Measurements from ENCODE around the gene TRMT10C.
"Not testable (repeated sequence)": the region's sequence is repeated elsewhere in the genome, so short reads cannot be mapped to it uniquely, and the experiment has no call there.

The TRMT10C gene

DNA sequence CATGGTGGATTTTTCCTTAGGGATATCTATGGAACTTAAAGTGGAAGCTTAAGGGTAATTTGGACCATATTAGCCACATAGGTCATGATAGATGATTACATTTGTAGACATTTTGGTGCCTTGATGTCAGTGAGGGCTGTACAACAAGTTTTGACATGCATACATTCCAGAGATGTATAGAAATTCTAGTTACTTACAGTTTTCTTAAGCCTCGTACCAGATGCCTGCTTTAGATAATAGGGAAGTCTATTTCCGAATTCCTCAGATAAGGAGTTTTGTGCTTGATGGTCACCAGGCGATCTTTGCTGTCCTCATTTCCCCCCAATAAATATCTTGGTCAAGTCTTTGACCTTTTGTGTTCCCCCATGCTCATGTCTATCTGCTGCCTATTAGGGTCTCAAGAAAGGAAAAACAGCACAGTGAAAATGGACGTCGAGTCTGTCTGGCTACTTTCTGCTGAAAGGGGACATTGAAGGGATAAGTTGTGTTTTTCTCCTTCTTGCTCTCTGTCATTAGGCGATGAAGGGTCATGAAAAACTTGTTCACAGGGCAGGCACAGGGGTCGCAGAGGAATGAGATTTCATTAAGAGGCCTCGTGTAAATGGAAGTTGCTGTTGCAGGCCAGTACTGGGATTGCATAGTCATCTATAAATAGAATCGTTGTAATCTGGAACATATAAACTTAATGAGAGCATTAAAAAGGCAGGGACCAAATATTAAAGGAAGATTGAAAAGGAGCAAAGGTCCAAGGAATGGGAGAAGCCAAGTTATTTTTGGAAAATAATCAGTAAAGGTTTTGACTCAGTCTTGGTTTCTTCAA is 28.7 kb upstream of the TRMT10C start:
- H3K4me3 ChIP-seq (ENCODE audit: low read length), result no peak overlapping the region
- no peak for TF ChIP-seq ZNF274 (IDR thresholded peaks at IDR 0.05; ENCODE audit: low read depth, low read length)

DNA sequence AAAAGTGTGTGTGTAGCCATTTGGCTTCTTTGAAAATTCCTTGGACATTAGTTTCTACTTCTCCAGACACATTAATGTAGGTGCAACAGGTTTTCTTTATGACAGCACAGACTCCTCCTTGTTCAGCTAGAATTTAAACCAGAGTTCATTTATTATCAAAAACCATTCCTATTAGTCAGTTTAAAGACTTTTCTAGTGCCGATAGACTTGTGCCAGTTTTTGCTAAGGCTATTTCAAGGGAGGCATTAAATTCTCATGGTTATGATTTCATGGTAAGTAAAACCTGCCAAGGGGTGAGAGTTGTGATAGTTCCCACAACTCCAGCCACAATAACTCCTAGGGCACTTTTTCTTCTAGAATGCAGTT is 28.1 kb upstream of the TRMT10C start:
- H3K4me3 ChIP-seq (ENCODE audit: low read length), result no peak overlapping the region
- no peak for TF ChIP-seq ZNF274 (IDR thresholded peaks at IDR 0.05; ENCODE audit: low read depth, low read length)

DNA sequence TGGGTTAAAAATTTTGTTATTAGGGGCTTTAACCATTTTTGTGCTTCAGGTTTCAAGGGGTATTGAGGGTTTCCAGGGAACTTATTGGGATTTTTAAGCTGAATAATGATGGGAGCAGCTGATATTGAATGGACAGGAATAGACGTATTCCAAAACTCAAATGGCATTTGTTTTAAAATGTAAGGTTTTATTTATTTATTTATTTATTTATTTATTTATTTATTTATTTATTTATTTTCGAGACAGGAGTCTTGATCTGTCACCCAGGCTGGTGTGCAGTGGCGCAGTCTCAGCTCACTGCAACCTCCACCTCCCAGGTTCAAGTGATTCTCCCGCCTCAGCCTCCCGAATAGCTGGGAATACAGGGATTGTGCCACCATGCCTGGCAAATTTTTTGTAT is 26.4 kb upstream of the TRMT10C start:
- TF ChIP-seq ZNF274 (IDR thresholded peaks at IDR 0.05; ENCODE audit: low read depth, low read length), result no peak

DNA sequence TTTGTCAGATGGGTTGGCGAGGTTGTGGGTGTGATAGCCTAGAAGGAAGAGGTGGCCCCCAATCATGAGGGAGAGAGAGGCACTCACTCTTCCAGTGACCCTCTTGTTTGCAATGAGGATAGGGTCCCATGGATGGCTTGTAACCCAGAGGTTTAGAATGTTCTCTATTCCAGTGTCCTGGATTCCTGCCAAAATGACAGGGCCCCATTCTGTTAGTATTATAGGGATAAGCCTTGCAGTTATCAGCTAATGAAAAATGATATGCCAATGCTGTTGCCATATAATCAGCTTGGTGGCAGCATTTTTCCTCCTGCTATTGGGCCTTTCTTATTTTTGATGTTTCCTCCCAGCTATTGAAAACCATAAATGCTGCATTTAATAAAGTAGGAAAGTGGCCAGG is 25.4 kb upstream of the TRMT10C start:
- no peak for TF ChIP-seq ZNF274 (IDR thresholded peaks at IDR 0.05; ENCODE audit: low read depth, low read length)
- no peak overlapping the region for H3K4me3 ChIP-seq (ENCODE audit: low read length)

More for the DNA sequence above, 26.4 kb upstream of the TRMT10C start:
- H3K4me3 ChIP-seq (ENCODE audit: low read length), result no peak overlapping the region

DNA sequence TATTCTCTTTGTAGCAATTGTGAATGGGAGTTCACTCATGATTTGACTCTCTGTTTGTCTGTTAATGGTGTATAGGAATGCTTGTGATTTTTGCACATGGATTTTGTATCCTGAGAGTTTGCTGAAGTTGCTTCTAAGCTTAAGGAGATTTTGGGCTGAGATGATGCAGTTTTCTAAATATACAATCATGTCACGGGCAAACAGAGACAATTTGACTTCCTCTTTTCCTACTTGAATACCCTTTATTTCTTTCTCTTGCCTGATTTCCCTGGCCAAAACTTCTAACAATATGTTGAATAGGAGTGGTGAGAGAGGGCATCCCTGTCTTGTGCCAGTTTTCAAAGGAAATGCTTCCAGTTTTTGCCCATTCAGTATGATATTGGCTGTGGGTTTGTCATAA is 24.7 kb upstream of the TRMT10C start:
- H3K4me3 ChIP-seq (ENCODE audit: low read length), result not testable (repeated sequence)

DNA sequence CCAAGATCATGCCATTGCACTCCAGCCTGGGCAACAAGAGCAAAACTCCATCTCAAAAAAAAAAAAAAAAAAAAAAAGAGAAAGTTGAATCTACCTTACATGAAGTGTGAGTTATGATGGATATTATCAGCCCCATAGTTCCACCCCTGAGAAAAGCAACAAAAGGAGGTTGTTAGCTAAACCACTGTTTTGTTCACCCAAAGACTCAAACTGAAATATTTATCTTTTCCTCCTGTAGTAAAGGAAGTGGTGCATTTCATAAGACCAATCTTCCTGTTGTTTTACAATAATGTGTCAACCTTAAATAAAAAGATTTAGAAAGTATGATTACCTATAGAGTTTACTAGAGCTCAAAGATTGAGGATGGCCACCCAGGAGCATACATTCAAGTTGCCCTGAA is 18.7 kb upstream of the TRMT10C start:
- H3K4me3 ChIP-seq (ENCODE audit: low read length), result no peak overlapping the region
- TF ChIP-seq ZNF274 (IDR thresholded peaks at IDR 0.05; ENCODE audit: low read depth, low read length), result no peak

DNA sequence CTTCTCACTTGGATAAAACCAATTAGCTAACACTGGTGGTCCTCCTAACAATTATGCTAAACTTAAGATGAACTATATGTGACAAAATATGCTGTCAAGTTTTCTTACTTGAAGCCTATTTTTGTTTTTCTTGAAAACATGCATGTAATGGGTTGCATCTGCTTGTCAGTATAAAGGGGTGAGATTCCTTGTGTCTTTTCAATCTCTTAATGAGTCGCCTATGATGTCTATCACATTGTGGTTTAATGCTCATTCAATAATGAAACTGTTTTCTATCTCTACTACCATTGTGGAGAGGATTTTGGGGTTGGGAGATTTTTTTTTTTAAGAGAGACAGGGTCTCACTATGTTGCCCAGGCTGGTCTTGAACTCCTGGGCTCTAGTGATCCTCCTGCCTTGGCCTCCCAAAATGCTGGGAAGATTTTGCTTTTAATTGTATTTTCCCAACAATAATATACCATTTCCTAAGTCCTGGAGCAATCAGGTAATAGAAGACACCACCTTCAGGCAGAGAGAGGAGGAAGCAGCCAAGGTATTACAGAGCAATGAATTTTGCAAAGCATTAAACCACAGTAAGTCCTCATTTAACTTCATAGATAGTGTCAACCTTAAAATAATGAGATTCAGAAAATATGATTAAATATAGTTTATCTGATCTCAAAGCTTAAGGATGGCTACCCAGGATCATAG is 17.4 kb upstream of the TRMT10C start:
- H3K4me3 ChIP-seq (ENCODE audit: low read length), result no peak overlapping the region
- TF ChIP-seq ZNF274 (IDR thresholded peaks at IDR 0.05; ENCODE audit: low read depth, low read length), result no peak

DNA sequence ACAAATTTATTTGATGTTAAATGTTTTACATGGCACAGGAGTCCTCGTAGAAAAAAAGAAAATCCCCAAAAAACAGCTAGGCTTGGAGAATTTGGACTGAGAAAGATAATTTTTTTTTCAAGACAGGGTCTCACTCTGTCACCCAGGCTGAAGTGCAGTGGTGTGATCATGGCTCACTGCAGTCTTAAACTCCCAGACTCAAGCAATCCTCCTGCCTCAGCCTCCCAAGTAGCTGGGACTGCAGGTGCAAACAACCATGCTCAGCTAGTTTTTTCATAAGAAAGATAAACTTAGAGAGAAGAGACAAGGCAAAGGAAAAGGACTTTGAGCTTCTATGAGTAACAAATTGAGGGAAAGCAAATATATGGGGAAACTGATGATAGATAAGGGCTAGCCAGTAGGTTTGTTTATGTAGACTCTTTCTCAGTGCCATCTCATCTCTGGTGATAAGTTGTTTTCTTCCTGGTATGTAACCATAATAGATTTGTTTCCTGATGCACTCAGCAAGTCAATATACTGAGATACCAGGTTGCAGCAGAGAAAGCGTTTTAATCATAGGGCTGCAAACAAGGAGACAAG is 13.1 kb upstream of the TRMT10C start:
- no peak for TF ChIP-seq ZNF274 (IDR thresholded peaks at IDR 0.05; ENCODE audit: low read depth, low read length)
- no peak overlapping the region for H3K4me3 ChIP-seq (ENCODE audit: low read length)

DNA sequence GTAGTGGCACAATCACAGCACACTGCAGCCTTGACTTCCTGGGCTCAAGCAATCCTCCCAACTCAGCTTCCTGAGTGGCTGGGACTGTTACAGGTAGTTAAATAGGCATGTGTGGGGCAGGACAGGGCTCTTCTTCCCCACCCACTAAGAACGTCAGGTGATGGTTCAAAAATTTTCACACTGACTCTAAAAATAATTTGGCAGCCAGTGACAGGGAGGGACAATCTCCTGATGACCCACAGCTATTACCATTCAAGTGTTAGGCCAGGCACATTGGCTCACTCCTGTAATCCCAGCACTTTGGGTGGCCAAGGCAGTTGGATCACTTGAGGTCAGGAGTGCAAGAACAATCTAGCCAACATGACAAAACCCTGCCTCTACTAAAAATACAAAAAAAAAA is 12.2 kb upstream of the TRMT10C start:
- no peak for TF ChIP-seq ZNF274 (IDR thresholded peaks at IDR 0.05; ENCODE audit: low read depth, low read length)
- H3K4me3 ChIP-seq (ENCODE audit: low read length), result no peak overlapping the region

DNA sequence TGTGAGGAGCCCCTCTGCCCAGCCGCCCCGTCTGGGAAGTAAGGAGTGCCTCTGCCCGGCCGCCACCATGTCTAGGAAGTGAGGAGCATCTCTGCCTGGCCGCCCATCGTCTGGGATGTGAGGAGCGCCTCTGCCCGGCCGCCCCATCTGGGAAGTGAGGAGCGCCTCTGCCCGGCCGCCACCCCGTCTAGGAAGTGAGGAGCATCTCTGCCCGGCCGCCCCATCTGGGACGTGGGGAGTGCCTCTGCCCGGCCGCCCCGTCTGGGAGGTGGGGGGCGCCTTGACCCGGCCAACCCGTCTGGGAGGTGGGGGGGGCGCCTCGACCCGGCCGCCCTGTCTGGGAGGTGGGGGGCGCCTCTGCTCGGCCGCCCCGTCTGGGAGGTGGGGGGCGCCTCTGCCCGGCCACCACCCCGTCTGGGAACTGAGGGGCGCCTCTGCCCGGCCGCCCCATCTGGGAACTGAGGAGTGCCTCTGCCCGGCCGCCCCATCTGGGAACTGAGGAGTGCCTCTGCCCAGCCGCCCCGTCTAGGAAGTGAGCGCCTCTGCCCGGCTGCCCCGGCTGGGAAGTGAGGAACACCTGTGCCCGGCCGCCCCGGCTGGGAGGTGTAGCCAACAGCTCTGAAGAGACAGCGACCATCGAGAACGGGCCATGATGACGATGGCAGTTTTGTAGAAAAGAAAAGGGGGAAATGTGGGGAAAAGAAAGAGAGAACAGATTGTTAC is 10.1 kb upstream of the TRMT10C start:
- H3K4me3 ChIP-seq (ENCODE audit: low read length), result not testable (repeated sequence)

DNA sequence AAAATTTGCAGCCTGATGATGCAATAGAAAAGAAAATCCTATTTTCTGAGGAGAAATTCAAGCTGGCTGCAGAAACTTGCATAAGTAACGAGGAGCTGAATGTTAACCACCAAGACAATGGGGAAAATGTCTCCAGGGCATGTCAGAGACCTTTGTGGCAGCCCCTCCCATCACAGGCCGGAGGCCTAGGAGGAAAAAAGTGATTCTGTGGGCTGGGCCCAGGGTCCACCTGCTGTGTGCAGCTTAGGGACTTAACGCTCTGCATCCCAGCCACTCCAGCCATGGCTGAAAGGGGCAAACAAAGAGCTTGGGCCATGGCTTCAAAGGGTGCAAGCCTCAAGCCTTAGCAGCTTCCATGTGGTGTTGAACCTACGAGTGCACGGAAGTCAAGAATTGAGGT is 8.3 kb upstream of the TRMT10C start:
- not testable (repeated sequence) for H3K4me3 ChIP-seq (ENCODE audit: low read length)

DNA sequence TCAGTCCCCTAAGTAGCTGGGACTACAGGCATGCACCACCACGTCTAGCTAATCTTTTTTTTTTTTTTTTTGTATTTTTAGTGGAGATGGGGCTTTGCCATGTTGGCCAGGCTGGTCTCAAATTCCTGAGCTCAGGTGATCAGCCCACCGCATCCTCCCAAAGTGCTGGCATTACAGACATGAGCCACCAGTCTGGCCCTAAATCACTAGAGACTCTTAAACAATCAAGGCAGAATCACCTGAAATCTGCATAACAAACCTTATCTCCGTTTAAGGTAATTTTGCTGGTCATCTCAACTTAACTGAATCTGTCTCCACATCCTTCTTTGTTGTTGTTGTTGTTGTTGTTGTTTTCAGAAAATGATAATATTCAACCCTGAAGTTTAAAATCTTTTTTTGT is 5.6 kb upstream of the TRMT10C start:
- TF ChIP-seq ZNF274 (IDR thresholded peaks at IDR 0.05; ENCODE audit: low read depth, low read length), result no peak
- no peak overlapping the region for H3K4me3 ChIP-seq (ENCODE audit: low read length)

DNA sequence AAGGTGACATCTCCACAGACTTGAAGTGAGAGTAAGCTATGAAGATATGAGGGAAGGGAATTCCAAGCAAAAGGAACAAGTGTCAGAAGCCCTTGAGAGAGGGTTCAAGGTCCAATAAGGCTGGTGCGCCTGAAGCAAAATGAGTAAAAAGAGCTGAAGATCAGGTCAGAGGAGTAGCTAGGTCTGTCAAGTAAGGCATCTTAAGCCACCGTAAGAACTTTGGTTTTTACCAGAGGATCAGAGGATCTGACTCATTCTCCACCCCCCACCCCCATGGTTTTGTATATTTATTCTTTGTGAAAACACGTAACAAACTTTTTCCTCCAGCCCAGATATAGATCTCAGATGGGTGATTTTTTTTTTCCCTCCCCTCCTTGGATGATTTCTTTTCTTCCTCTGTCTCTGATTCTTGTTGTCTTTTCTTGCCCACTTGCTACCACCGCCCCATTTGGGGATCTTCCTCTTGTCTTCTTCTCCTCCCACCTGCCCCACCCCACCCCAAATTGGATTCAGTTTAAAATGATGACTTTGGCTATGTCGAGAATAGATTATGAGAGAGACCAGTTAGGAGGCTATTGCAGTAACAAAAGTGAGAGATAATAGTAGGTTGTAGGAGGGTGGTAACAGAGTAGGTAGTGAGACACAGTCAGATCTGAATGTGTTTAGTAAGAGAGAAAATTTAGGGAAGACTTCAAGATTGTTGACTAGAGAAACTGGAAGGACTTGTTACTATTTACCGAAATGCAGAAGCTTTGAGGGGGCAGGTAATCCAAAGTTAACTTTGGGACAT is 6.1 kb downstream of the TRMT10C start:
- no peak for TF ChIP-seq ZNF274 (IDR thresholded peaks at IDR 0.05; ENCODE audit: low read depth, low read length)
- no peak overlapping the region for H3K4me3 ChIP-seq (ENCODE audit: low read length)
